Activated CD8-positive, alpha-beta memory T cell treated with anti-CD3 and anti-CD28 coated beads, Interleukin-2, amount 50 U/mL, for 1 hour (primary cell): ENCODE results near the gene PRDM11.

Experiments used
- DNase-seq: peaks from one replicate; pipeline ENCODE4 v3.0.0-alpha.2; 2020; ENCODE audit errors: extremely low read depth

Gene PRDM11

DNA sequence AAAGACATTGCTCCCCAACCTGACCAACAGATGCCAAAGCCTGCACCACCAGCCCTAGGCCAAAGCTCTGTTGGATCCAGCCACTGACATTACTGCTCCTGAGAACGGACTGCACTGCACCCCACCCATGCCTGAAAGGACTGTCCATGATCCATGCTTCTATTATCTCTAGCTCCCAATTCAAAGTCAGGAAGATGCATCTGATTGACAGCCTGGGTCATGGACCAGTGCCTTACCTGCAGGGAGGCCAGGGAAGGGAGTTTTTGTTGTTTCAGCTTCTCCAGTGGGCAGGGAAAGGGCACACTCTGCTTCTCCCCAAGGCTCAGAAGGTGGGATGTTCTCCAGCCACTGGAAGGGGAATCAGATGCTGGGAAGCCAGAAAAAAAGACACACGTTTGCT lies 4.8 kb upstream of the PRDM11 start:
- DNase-seq, result no peak

DNA sequence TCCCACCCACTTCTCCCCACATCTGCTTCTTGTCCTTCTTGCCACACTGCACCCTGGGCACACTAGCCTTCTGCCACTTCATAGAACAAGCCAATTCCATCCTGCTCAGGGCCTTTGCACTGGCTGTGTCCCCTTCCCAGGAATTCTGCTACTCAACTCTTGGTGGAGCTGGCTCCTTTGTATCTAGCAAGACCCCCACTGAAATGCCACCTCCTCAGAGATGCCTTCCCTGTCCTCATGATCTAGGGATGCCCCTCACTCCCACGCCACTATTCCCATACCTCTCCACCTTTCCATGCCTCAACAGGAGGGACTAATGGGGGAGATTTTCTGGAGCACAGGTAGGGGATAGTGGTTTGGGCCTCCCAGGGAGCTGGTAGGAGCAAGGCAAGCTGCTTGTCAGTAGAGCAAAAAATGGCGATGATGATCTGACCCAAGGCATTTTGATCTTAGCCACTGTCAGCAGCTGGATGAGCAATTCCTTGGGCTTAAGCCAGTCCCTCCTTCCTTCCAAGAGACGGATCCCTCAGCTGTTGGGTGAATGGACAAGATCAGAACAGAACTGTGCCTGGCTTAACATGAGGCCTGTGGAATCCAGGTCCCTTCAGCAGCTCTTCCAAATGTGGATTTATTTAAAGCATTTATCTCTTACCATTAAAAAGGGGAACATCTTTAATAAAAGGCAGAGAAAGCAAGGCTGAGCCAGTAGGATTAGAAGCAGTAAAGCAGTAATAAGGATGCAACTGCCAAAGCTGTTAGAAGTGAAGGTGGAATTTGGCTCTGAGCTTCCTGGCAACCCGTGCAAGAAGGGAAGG lies 4.0 kb upstream of the PRDM11 start:
- DNase-seq, result no peak

- no peak for DNase-seq
Measured at GRCh38 chr11:45143494-45143893, 2.9 kb upstream of the PRDM11 start.

DNA sequence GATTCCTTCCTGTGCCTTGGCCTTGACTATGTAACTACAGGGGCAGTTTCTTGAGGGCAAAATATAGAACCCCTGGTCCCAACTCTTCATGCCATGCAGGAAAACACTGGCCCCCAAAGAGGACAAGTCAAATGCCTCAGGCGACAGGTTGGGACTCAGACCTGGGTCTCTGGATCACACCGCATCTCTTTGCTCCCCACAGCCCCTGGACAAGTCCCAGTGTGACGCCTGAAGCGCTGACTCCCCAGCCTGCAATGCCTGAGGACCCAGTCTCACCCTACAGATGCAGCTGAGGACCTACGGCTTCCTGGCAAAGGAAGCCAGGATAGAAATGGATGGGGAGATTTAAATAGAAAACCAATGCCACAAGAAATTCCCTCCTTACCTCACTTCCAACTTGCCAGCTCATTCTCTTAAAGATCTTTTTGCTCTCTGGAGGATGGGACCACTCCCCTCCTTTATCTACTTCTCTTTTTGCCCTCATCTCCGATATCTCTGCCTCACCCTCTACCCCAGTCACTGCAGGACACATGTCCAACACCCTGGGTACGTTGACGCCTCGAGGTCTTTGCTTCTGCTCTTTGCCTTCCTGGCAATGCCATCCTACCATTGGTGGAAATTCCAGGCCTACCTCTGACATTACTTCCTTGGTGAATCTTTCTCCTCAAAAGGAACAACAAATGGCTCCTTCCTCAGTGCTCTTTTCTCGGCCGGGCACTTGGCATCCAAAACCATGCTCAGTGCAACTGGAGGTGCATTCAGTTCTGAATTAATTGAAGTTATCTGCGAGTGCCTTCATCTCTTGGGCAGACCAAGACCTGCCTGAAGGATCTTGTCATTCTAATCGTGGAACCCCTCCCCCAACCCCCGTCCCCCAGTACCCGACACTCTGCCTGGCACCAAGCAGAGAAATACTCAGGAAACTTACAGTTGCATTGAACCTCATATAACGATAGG lies 2.0 kb upstream of the PRDM11 start:
- no peak for DNase-seq

GRCh38 chr11:45145083-45145378 lies 1.4 kb upstream of the PRDM11 start:
- DNase-seq, result no peak

DNA sequence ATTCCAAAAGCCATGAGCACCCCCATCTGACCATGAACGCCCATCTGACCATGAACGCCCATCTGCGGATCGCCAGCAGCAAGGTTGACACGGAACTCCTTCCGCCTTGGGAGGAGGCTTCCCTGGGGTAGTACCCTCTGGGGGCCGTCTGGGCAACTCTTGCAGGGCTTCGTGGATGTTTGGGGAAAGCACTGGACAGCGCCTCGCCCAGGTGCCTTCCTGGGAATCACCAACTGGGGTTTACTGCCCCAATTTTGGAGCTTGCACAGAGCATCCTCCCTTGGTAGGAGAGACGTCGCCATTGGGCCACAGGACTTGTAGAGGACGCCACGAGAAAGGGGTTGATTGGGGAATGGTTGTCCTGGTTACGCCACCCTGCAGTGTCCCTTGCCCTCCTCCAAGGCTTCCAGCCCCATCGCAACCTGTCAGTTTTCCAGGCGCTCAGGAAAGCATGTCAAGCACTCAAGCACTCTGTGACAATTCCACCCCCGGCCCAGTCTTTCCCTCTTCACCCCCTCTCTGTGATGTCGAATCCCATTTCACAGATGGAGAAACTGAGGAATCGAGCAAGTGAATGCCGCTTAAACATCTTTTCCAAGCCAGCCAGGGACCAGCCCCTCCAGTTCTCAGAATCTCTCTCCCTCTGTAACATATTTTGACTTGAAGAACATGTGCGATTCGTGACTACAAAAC lies 914 bp upstream of the PRDM11 start:
- DNase-seq, result no peak

DNA sequence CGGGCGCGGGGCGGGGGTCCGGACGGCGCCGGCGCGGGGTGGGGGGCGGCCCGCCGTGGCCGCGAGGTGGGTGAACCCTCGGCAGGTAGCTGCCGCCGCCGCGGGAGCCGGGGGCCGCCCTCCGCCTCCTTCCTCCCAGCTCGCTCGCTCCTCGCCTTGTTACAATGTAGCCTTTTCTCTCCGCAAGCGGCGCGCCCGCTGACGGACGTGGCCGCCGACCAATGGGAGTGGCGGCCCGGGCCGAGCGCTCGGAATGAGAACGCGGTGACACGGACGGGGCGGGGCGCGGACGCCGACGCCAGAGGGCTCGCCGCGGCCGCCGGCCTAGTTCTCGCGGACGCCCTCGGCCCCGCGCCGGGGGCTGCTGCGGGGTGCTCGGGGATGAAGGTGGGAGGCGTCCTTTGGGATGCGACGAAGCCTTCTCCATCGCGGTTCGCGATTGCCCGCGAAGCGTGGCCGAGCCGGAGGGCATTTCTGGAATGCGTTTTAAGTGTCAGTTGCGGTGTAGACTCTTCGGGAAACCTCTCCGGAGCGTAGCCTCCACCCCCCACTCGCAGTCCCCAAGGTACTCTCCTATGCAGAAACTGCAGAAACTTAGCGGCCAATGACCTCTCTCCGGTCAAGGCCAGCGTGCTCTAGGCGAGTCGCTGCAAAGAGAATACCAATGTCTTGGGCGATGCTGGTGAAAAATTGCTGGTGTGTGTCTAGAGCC lies 734 bp downstream of the PRDM11 start:
- DNase-seq, result peak; percentile 74

GRCh38 chr11:45147891-45148675 lies 1.6 kb downstream of the PRDM11 start:
- DNase-seq, result no peak

- DNase-seq, result no peak
Measured at GRCh38 chr11:45149483-45150056, 3.1 kb downstream of the PRDM11 start.

GRCh38 chr11:45150301-45150700 lies 3.9 kb downstream of the PRDM11 start:
- no peak for DNase-seq

GRCh38 chr11:45150943-45151342 lies 4.5 kb downstream of the PRDM11 start:
- DNase-seq, result no peak

DNA sequence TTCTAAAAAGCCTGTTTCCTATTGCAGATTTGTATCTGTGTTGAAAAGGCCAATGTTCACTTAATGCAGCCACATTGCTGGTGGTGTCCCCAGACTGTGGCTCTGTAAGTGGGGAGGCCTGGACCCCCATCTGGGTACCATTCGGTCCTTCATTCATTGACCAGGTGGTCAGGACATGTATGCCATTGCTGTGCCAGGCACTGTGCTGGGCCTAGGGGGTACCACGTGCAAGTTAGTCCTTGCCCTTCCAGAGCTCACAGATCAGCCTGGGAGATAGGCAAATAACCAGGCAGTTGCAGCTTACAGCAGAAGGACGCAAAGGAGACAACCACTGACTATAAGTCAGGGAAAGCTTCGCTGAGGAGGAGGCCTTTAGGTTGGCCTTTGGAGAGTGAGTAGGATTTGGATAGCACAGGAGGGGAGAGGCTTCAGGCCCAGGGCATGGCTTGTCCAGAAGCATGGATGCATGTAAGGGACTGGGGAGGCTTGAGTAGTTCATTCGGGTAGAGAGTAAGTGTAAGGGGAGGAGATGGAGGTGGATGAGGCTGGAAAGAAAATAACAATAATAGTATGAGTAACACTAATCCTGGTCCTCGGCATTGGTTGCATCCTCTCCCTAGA lies 5.0 kb downstream of the PRDM11 start:
- no peak for DNase-seq

DNA sequence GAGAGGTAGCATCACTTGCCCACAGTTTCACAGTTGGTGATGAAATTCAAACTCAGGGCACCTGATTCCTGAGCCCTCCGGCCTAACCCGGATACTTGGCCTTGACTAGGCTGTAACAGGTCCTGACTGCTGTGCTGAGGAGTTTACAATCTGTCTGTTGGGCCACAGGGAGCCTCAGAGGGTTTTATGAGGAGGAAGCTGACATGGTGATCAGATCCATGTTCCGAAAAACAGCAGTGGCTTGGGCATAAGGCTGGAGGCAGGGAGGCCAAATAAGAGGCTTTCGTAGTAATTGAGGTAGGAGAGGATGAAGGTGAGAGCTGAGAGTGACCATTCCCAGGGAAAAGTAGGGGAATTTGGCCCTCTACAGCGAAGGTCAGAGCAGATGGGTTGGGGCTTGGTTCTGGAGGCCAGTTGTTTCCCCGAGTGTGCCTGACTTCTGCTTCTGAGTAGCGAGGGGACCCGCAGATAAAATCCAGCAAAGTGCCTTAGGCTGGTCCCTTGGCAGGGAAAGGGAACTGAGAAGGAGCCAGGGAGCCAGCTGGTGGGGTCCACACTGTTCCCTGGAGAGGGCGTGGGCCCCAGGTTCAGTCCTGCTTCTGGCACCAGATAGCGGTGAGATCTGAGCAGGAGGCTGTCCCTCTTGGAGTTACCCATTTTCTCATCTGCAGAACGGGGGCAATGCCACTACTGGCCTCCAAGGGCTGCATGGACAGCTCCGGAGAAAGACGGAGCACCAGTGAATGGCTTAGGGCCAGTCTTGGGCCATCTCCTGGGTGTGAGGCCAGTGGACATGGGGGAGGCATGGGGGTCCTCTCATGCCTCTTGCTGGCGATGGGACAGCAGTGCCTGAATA lies 6.5 kb downstream of the PRDM11 start:
- no peak for DNase-seq

DNA sequence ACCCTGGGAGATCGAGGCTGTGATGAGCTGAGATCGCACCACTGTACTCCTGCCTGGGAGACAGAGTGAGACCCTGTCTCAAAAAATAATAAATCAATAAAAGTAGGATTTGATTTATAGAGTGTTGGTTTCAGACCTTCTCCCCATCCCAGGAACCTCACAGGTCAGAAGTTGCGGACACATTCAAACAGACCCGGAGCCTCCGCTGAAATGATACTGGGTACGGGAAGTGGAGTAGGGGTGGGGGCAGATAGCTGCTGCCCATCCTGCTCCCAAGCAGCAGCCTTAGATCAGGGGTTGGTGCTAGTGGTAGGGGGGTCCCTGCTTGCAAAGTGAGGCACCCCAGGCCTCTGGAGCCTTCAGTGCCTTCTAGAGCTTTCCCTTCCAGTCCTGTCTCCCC lies 7.8 kb downstream of the PRDM11 start:
- no peak for DNase-seq

DNA sequence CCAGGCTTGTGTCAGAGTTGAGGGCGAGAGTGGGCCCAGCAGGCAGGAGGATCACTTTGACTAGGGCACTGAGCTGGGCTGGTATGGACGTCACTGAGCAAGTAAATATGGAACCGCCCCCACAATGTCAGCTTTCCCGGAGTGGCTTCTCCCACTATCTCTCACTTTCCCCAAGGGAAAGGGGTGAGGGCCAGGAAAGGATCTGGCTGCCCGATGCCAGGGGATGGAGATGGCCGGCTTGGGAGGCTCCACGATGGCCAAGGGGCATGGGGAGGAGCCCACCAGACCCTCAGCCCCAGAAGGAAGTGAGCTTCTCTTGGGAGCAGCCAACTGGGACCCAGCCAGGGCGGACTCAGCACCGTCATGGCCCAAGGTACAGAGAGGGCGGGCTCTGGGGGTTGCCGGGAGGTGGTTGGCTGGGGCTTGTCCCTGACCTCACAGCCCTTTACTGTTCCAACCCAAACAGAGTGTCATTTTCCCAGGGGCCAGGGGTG lies 8.7 kb downstream of the PRDM11 start:
- no peak for DNase-seq

DNA sequence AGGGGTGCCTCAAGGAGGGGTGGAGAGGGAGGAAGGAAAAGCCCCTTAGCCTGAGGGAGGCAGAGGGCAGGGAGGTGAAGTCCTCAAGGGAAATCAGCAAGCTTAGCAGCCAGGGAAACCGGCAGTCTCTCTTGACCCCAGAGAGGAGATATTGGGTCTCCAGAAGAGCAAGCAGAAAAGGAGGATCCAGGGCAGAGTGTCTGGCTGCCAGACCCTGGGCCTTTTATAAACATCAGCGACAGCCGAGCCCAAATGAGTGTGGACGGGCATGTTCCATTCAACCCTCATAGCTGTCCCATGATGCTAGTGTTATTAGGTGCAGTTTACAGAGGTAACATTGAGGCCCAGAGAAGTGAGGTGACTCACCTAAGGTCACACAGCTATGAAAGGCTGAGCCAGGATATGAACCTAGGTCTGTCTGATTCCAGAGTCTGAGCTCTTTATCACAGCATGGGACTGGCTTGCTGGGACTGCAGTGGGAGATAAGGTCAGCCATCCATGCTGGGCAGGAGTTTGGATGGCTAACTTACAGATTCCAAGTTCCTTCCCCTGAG lies 9.3 kb downstream of the PRDM11 start:
- no peak for DNase-seq

DNA sequence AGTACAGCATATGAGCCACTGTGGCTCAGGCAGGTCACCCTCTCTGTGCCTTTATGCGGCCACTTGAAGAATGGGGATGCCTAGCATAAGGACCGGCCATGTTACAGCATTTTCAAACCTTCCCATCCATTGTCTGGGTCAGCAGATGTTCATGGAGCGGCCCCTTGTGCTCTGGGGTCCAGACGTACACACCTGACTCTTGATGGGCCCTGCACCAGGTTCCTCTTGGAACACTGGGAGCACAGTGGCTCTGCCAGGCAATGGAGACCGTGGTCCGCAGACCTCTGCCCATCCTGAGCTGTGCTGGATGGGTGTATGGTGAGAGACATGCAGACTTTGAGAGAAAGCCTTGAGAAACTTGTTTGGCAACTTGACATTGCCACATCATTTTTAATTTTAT lies 9.8 kb downstream of the PRDM11 start:
- DNase-seq, result no peak

DNA sequence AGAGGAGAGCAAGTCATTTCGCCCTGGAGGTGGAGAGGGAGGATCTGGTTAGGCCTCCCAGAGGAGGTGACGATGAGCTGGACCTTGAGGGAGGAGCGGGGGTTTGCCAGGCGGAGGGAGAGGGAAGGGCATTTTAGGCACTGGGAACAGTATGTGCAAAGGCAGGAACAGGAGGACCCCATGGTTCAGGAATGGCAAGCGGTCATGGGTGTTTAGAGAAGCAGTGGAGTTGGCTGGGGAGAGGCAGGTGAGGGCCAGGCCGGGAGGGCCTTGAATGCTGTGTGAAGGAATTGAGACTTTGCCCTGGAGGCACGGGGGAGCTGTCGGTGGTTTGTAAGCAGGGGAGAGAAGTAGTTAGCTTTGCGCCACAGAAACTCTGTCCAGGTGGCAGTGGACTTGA lies 10.3 kb downstream of the PRDM11 start:
- DNase-seq, result no peak
